Kidney capillary endothelial cell (primary cell): ENCODE results near the gene NUP50.

ENCODE experiments used
- DNase-seq: peaks from one replicate; pipeline ENCODE4 v3.0.0-alpha.2; 2018; ENCODE audit warnings: low spot score

The NUP50 gene

GRCh38 chr22:45230026-45230721 lies 66.4 kb downstream of the NUP50 start:
- no peak for DNase-seq

- DNase-seq: no peak
Measured at GRCh38 chr22:45231293-45231692, 67.6 kb downstream of the NUP50 start.

GRCh38 chr22:45233386-45233785 lies 69.7 kb downstream of the NUP50 start:
- no peak for DNase-seq

- no peak for DNase-seq
Measured at GRCh38 chr22:45233827-45234226, 70.1 kb downstream of the NUP50 start.

GRCh38 chr22:45235101-45235777 lies 71.5 kb downstream of the NUP50 start:
- DNase-seq: no peak

GRCh38 chr22:45235851-45236342 lies 72.2 kb downstream of the NUP50 start:
- no peak for DNase-seq

- DNase-seq: no peak
Measured at GRCh38 chr22:45237065-45237990, 73.6 kb downstream of the NUP50 start.
